Prostate gland (tissue), 2 donors: ENCODE measurements around the gene TPH2. TPM values are rescaled to one million over a fixed set of nuclear protein-coding genes. Genes with fewer than 3 reads are reported as not detected.

Experiments used
- DNase-seq: peaks from one replicate; pipeline ENCODE4 v3.0.0-alpha.2; 2019; ENCODE audit warnings: low spot score
- H3K27ac ChIP-seq, 2 donors: fragments of 200-600 bp; sonication (generic); 2 replicates each; pipeline ENCODE4 v1.5.1; 2017 to 2019
- H3K27me3 ChIP-seq: fragments of 200-600 bp; sonication (generic); replicated peaks from 2 replicates; pipeline ENCODE4 v1.5.1; 2019; ENCODE audit not compliant: insufficient read depth
- H3K36me3 ChIP-seq, 2 donors: fragments of 200-600 bp; sonication (generic); 1 replicate in 1 of 2; 2 replicates in 1 of 2; pipeline versions ENCODE4 v1.5.1 to v1.8.1; 2017 to 2019
- H3K4me1 ChIP-seq: fragments of 200-600 bp; sonication (generic); replicated peaks from 2 replicates; pipeline ENCODE4 v1.5.1; 2019
- H3K4me3 ChIP-seq, 2 donors: fragments of 200-600 bp; sonication (generic); 2 replicates each; pipeline ENCODE4 v1.5.1; 2017 to 2019
- H3K9me3 ChIP-seq: fragments of 200-600 bp; sonication (generic); 2 replicates; pipeline ENCODE4 v1.5.1; 2017
- POLR2A ChIP-seq: fragments of 450-650 bp; IDR thresholded peaks from one replicate; pipeline ENCODE4 v1.6.1; 2016; ENCODE audit warnings: antibody characterized with exemption, mild to moderate bottlenecking
- POLR2AphosphoS5 ChIP-seq: sonication (generic); formaldehyde crosslinking; IDR thresholded peaks from one replicate; pipeline ENCODE4 v1.6.1; 2017; ENCODE audit warnings: antibody characterized with exemption
- WGBS: methylation state at CpG from one replicate; pipeline ENCODE4 v1.1.5; 2018; 5-methylcytosine and 5-hydroxymethylcytosine counted together
- intact Hi-C: fragments of 100-400 bp; cut with DNase I; formaldehyde crosslinking; loops from one replicate; pipeline ENCODE4 v1.14.2; 2022
- total RNA-seq, 2 donors: library from RNA; depleted of rRNA; stranded (reverse); fragments of >200 nt; gene quantifications; one replicate each; pipeline ENCODE4 v1.1.0, GENCODE V29; 2016
- TF ChIP-seq, protein P1 (sequence below), 4 experiments: fragments of 200-600 bp in 2 of 4; fragments of 450-650 bp in 2 of 4; sonication (generic) in 2 of 4; IDR thresholded peaks; 1 replicate in 3 of 4; 2 replicates in 1 of 4; pipeline ENCODE4 v1.5.1; 2016 to 2019; ENCODE audit warnings: antibody characterized with exemption in 4 of 4, mild to moderate bottlenecking in 2 of 4, moderate library complexity in 2 of 4

TPH2 gene
- total RNA-seq, 2 donors from 2014 or later = not detected

DNA sequence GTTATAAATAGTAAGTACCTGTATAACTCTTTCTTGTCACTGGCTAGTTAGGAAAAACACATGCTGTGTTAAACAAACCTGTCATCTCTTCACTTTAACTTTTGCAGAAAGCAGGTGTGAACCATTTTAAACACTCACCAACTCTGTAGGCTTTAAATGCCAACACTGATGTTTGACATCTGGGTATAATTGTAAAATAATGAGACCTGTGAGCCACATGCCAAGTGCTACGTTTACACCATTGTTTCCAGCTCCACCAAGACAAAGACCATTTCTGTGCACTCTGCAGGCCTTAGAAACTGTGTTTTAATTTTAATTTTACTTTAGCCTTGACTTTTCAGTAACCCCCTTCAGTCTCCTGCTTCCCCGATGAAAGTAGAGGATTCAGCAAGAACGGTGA, 11.0 kb downstream of the TPH2 start:
- Histone ChIP-seq H3K27ac (no peak overlapping the region), H3K4me3 (no peak overlapping the region), H3K9me3 (no peaks in the 10 kb centered on the region), H3K36me3 (no peaks in the 10 kb centered on the region), H3K27me3 (no peaks in the 10 kb centered on the region), H3K4me1 (no peaks in the 10 kb centered on the region)
- DNase-seq = no peak
- 28% methylated on average over 3 of the region's 3 CpGs for WGBS
- TF ChIP-seq, protein P1, sequence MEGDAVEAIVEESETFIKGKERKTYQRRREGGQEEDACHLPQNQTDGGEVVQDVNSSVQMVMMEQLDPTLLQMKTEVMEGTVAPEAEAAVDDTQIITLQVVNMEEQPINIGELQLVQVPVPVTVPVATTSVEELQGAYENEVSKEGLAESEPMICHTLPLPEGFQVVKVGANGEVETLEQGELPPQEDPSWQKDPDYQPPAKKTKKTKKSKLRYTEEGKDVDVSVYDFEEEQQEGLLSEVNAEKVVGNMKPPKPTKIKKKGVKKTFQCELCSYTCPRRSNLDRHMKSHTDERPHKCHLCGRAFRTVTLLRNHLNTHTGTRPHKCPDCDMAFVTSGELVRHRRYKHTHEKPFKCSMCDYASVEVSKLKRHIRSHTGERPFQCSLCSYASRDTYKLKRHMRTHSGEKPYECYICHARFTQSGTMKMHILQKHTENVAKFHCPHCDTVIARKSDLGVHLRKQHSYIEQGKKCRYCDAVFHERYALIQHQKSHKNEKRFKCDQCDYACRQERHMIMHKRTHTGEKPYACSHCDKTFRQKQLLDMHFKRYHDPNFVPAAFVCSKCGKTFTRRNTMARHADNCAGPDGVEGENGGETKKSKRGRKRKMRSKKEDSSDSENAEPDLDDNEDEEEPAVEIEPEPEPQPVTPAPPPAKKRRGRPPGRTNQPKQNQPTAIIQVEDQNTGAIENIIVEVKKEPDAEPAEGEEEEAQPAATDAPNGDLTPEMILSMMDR (IDR thresholded peaks at IDR 0.05) = no peak
- TF ChIP-seq POLR2A (no peak), POLR2AphosphoS5 (no peak)
- intact Hi-C loops = no loop called here

DNA sequence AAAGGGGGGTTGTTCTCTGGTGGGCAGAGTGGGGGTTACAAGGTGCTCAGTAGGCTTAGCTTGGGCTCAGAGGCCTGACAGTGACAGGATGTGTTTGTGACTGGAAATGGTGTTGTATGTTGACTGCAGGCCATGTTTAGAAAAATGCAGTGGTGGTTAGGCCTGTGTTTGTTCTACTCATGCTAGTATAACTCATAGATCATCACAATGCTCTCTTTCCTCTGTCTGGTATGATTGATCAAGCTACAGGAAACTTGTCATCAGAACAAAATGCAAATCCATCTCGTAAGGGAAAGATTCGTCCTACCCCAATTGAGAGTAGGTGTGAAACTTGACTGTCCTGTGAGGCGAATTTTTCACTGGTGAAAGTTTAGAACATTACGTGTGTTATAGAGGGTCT, 11.8 kb downstream of the TPH2 start:
- intact Hi-C loops = no loop called here
- H3K9me3 ChIP-seq = no peaks in the 10 kb centered on the region
- H3K36me3 ChIP-seq = no peaks in the 10 kb centered on the region
- H3K27me3 ChIP-seq = no peaks in the 10 kb centered on the region
- H3K27ac ChIP-seq = no peak overlapping the region
- no peaks in the 10 kb centered on the region for H3K4me1 ChIP-seq
- DNase-seq = no peak
- H3K4me3 ChIP-seq = no peak overlapping the region
- 93% methylated on average over 4 of the region's 4 CpGs for WGBS
- TF ChIP-seq, protein P1 (IDR thresholded peaks at IDR 0.05) = no peak
- TF ChIP-seq POLR2A (no peak), POLR2AphosphoS5 (no peak)

DNA sequence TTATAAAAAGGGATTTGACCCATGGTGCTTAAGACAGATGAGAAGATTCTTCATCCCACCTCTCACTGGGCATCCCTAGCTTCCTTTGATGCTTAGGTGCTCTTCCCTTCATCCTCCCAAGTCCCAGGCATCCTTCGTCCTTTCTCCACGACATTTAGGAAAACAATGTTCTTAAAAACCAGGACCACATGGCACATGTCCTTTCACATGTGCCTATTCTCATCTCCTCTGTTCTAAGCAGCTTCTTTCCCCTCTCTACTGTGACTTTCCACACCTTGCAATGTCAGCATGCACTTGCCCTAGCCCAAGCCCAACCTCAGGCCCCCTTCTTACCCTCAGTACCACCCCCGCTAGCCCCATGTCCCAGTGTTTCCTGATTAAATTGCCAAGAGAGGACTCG, 12.2 kb downstream of the TPH2 start:
- intact Hi-C loops = no loop called here
- H3K27ac ChIP-seq = no peak overlapping the region
- no peaks in the 10 kb centered on the region for H3K9me3 ChIP-seq
- 90% methylated on average over 4 of the region's 4 CpGs for WGBS
- no peak for DNase-seq
- TF ChIP-seq POLR2A = no peak
- TF ChIP-seq, protein P1 (IDR thresholded peaks at IDR 0.05) = no peak
- TF ChIP-seq POLR2AphosphoS5 = no peak
- H3K4me3 ChIP-seq = no peak overlapping the region
- H3K36me3 ChIP-seq = no peaks in the 10 kb centered on the region
- H3K4me1 ChIP-seq = no peaks in the 10 kb centered on the region
- no peaks in the 10 kb centered on the region for H3K27me3 ChIP-seq

DNA sequence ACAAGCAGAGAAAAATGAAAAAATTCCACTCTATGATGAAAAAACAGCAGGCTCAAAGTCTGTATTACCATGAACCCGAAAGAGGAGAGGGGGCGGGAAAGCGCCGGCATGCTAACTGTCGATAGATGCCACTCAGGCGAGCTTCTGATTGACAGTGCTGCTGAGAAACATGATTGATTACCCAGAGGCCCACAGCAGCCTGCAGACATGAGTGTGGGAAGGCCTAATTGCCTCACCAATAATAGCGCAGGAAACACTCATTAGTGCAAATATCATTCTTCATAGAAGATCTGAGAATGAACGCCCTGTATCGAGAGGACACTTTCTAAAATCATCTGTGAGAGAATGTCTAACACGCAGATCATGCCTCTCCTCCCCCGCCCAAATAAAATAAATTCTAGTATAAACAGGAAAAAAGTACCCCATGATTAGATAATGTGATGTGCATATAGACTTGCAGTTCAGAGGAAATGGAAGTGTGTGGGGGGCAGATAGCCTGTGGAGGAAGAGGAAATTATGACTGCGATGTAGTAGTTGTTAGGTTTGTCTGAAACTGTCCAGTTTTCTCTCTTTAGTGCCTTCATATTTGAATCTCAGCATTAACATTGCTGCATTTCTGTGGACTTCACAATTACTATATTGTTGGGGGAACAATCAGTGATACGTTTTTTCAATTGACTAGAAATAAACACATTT, 15.6 kb downstream of the TPH2 start:
- Histone ChIP-seq H3K27ac (no peak overlapping the region), H3K36me3 (no peaks in the 10 kb centered on the region), H3K4me3 (no peak overlapping the region), H3K27me3 (no peaks in the 10 kb centered on the region), H3K9me3 (no peaks in the 10 kb centered on the region), H3K4me1 (no peaks in the 10 kb centered on the region)
- TF ChIP-seq, protein P1 (IDR thresholded peaks at IDR 0.05) = no peak
- TF ChIP-seq POLR2AphosphoS5 (no peak), POLR2A (no peak)
- no peak for DNase-seq
- intact Hi-C loops = no loop called here
- WGBS = 78% methylated on average over 13 of the region's 13 CpGs

DNA sequence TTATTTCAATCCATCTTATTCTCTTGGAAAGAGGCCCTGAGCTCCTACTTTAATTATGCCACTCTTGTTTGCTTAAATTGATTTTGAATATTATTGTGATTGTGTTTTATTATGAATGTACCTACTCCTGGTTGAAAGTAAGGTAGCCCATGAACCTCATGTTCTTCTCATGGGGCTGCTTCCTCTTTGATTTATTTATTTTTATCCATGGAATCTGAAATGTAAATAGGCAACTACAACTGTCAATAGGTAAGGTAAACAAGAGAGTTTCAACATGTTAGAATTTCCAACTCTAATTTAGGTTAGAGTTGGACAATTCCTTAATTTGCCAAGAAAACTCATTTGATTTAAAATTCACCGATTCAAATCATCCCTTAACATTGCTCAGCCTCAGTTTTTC, 16.2 kb downstream of the TPH2 start:
- TF ChIP-seq POLR2A = no peak
- TF ChIP-seq, protein P1 (IDR thresholded peaks at IDR 0.05) = no peak
- TF ChIP-seq POLR2AphosphoS5 = no peak
- Histone ChIP-seq H3K27ac (no peak overlapping the region), H3K4me1 (no peaks in the 10 kb centered on the region), H3K9me3 (no peaks in the 10 kb centered on the region), H3K27me3 (no peaks in the 10 kb centered on the region), H3K36me3 (no peaks in the 10 kb centered on the region), H3K4me3 (no peak overlapping the region)
- no peak for DNase-seq
- WGBS = 93% methylated on average over 1 of the region's 1 CpG
- intact Hi-C loops = no loop called here
